Activated CD4-positive, alpha-beta memory T cell treated with anti-CD3 and anti-CD28 coated beads for 36 hours (primary cell): ENCODE results near the gene SSU72. TPM values are rescaled to one million over a fixed set of nuclear protein-coding genes. Genes with fewer than 3 reads are reported as not detected.
"Not testable (repeated sequence)": the region's sequence is repeated elsewhere in the genome, so short reads cannot be mapped to it uniquely, and the experiment has no call there.

Source experiments
- CTCF ChIA-PET: fragments of 350-600 bp; sonication (Branson Sonifier 250); formaldehyde crosslinking; loops from one replicate; lab custom pipeline; 2021; ENCODE audit warnings: antibody characterized with exemption, inconsistent platforms; lab: Charles Lee
- POLR2A ChIA-PET: fragments of 350-600 bp; sonication (Branson Sonifier 250); formaldehyde crosslinking; loops from one replicate; lab custom pipeline; 2021; ENCODE audit warnings: antibody characterized with exemption; lab: Charles Lee
- DNase-seq: peaks from one replicate; pipeline ENCODE4 v3.0.0-alpha.2; 2020
- H3K27ac Mint-ChIP-seq: one replicate; pipeline ENCODE4 v1.8.0; 2021; ENCODE audit warnings: mixed read lengths
- H3K27me3 Mint-ChIP-seq: one replicate; pipeline ENCODE4 v1.8.0; 2021; ENCODE audit warnings: mixed read lengths
- H3K36me3 Mint-ChIP-seq: one replicate; pipeline ENCODE4 v1.8.0; 2021; ENCODE audit warnings: mixed read lengths
- H3K4me1 Mint-ChIP-seq: one replicate; pipeline ENCODE4 v1.8.0; 2021; ENCODE audit warnings: low read depth, mixed read lengths
- H3K4me3 Mint-ChIP-seq: one replicate; pipeline ENCODE4 v1.8.0; 2021; ENCODE audit warnings: mild to moderate bottlenecking, mixed read lengths
- H3K9me3 Mint-ChIP-seq: one replicate; pipeline ENCODE4 v1.8.0; 2021; ENCODE audit warnings: mixed read lengths
- intact Hi-C: fragments of 100-400 bp; cut with micrococcal nuclease; formaldehyde crosslinking; loops from one replicate; pipeline ENCODE4 v1.15.1; 2023
- total RNA-seq, 2 experiments: library from RNA; stranded (reverse); gene quantifications; one replicate each; pipeline ENCODE4 v1.2.3, GENCODE V29; 2021

Gene SSU72
- total RNA-seq, 2 experiments from 2014 or later, result 106 to 107 TPM

DNA sequence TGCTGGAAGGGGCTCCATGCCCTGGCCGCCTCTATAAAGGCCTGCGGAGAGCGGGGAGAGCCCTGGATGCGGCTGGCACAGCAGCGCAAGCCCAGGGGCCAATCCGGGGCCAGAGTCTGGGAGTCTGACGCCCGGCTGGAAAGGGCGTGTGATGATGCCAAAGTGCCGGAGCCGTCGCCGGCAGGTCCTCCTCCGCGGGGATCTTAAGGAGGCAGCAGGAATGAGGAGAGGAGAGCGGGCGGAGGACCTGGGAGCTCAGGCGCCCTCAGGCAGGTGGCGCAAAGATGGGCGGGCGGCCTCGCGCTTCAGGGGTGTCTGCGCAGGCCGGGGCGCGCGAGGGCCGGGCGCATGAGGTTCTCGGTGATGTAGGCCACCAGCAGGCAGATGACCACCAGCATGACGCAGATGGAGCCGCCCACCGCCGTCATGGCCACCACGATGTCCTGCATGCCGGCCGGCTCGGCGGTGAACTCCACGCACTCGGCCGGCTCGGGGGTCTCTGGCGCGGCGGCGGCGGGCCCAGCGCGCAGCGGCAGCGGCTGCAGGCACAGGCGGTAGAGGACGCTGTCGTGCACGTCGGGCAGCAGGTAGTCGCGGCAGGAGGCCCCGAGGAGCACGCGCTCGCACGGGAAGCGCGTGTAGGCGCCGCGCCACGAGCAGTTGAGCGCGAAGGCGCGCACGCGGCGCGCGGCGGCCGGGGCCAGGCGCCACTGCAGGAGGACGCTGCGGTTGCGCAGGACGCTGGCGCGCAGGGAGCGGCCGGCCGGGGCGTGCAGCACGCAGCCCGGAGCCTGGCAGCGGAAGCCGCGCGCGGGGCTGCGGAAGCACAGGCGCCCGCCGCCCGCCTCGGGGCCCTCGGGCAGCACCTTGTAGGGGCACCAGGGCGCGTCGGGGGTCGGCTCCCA, 24.6 kb upstream of the SSU72 start:
- ChIA-PET CTCF (interaction anchor here (1.0 kb wide), 1 partner anchor 9 kb away, joined by 3 read pairs; no protein-coding TSS in a partner anchor), POLR2A (no interaction called here)
- Mint-ChIP-seq H3K4me3 (peak overlapping the region; percentile 61), H3K9me3 (no peaks in the 10 kb centered on the region), H3K4me1 (peaks cover 10% of the 10 kb centered on the region), H3K27me3 (peaks cover 5% of the 10 kb centered on the region), H3K27ac (peak overlapping the region; percentile 56), H3K36me3 (no peaks in the 10 kb centered on the region)
- peak; percentile 43 for DNase-seq
- intact Hi-C loops, result no loop called here

DNA sequence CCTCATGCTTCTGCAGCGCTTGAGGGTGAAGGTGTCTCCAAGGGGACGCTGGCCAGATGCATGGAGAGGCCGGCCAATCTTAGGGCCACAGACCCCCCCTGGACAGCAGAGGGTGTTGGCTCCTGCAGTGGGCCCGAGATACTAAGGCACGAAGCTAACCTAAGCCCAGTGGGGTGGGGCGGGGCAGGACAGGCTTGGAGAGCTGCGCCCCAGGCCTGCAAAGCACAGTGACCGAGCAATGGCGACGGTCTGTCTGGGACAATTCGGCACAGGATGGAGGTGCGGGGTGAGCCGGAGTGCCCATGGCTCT, 24.0 kb upstream of the SSU72 start:
- no peak for DNase-seq
- intact Hi-C loops, result no loop called here
- Mint-ChIP-seq H3K4me3 (peak overlapping the region; percentile 61), H3K4me1 (peaks cover 10% of the 10 kb centered on the region), H3K27me3 (peaks cover 5% of the 10 kb centered on the region), H3K36me3 (no peaks in the 10 kb centered on the region), H3K27ac (peak overlapping the region; percentile 56), H3K9me3 (no peaks in the 10 kb centered on the region)
- ChIA-PET POLR2A (no interaction called here), CTCF (interaction anchor here (1.0 kb wide), 1 partner anchor 9 kb away, joined by 3 read pairs; no protein-coding TSS in a partner anchor)

DNA sequence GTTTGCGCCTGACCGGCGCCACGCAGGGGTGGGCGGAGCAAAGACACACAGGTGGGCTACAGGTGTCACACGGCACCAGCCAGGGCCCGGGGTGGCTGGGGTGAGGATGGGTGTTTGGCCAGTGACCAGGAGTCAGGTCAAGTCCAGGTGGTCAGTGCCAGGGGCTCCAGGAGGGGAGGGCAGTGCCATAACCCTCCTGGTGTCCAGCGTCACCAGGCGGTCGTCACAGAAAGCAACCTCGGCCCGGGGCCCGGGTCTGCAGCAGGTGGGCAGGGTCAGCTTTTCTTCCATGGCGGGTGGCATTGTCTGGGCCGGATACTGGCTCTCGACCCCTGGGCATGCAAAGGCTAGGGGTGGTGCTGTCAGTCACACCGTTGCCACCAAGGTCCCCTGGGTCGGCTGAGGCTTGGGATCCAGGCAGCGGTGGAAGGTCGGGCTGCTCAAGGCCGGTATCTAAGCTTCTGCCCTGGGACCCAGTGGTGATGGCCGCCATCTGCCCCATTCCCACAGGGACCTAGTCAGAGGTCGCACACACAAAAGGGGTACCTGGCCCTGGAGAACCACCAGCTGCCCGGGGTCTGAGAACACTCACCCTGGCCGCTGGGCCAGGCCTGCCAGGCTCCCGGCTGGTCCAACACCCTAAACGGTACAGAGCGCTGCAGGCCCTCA, 23.5 kb upstream of the SSU72 start:
- H3K4me3 Mint-ChIP-seq, result no peak overlapping the region
- H3K4me1 Mint-ChIP-seq, result peaks cover 10% of the 10 kb centered on the region
- DNase-seq, result no peak
- no peak overlapping the region for H3K27ac Mint-ChIP-seq
- CTCF ChIA-PET, result interaction anchor here (1.0 to 1.1 kb wide), 2 partner anchors 10 to 16 kb away, joined by 3 to 4 read pairs; no protein-coding TSS in a partner anchor
- POLR2A ChIA-PET, result no interaction called here
- no peaks in the 10 kb centered on the region for H3K9me3 Mint-ChIP-seq
- peaks cover 5% of the 10 kb centered on the region for H3K27me3 Mint-ChIP-seq
- H3K36me3 Mint-ChIP-seq, result no peaks in the 10 kb centered on the region
- intact Hi-C loops, result no loop called here

DNA sequence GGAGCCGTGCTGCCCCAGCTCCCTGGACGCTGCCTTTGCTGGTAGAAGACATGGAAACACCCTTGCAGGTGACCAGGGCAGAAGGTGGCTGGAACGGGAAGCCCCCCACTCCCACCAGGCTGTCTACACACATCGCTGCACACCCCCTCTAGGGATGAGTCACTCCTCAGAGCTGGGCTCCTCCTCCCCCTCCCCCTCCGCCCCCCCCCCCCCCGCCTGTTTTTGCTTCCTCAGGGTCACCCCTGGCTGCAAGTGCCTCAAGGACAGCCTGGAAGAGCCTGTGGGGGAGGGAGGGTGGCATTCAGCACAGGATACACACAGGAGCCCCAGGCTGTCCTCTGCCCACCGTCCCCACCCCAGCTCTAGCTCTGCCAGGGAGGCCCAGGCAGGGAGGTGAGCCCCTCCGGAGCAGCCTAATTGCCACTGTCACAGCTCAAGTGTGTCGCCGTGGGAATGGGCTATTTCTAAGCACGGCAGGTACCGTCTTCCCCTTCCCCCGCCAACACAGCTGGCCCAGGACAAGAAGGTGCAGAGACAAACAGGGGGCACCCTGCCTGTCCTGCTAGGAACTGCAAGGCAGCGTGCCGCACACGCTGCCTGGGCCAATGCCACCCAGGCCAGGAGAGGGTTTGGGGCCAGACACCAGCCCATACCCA, 22.7 kb upstream of the SSU72 start:
- no peaks in the 10 kb centered on the region for H3K36me3 Mint-ChIP-seq
- H3K27me3 Mint-ChIP-seq, result peaks cover 5% of the 10 kb centered on the region
- peaks cover 10% of the 10 kb centered on the region for H3K4me1 Mint-ChIP-seq
- no peak overlapping the region for H3K4me3 Mint-ChIP-seq
- CTCF ChIA-PET, result interaction anchor here (1.1 kb wide), 1 partner anchor 17 kb away, joined by 4 read pairs; no protein-coding TSS in a partner anchor
- intact Hi-C loops, result no loop called here
- no peaks in the 10 kb centered on the region for H3K9me3 Mint-ChIP-seq
- no peak overlapping the region for H3K27ac Mint-ChIP-seq
- peak; percentile 42 for DNase-seq
- POLR2A ChIA-PET, result interaction anchor here (0.8 kb wide), 1 partner anchor 18 kb away, joined by 3 read pairs; the partner anchor contains the start of gene MIB2

DNA sequence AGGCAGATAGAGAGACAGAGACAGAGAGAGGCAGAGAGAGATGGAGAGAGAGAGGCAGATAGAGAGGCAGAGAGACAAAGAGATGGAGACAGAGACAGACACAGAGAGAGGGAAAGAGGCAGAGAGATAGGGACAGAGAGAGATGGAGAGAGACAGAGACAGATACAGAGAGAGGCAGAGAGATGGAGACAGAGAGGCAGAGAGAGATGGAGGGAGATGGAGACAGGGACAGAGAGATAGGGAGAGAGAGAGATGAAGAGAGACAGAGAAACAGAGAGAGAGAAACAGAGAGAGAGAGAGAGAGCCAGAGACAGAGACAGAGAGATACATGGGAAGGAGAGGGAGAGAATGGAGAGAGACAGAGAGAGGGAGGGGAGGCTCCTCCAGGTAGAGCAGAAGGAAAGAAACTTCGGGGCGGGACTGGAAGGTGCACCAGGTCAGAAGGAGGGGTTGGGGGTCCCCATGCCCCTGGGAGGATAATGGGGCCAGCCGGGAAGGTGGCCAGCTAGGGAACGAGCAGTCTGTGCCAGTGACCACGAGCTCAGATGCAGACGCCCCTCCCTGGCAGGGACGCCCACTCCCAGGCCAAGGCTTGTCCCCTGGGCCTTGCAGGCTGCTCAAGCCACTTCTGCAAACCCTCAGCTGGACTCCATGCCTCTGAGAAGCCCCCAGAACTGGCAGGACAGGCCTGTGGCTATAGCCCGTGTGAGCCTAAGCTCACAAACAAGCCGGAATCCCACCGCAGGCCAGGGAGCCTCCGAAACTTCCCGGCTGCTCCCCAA, 22.0 kb upstream of the SSU72 start:
- no peaks in the 10 kb centered on the region for H3K9me3 Mint-ChIP-seq
- H3K27me3 Mint-ChIP-seq, result peaks cover 5% of the 10 kb centered on the region
- no peaks in the 10 kb centered on the region for H3K36me3 Mint-ChIP-seq
- POLR2A ChIA-PET, result interaction anchor here (0.6 to 0.8 kb wide), 2 partner anchors 19 to 23 kb away, joined by 3 read pairs; partner anchors contain the start of gene MIB2
- intact Hi-C loops, result no loop called here
- peaks cover 10% of the 10 kb centered on the region for H3K4me1 Mint-ChIP-seq
- H3K27ac Mint-ChIP-seq, result no peak overlapping the region
- no peak overlapping the region for H3K4me3 Mint-ChIP-seq
- CTCF ChIA-PET, result interaction anchor here (1.1 kb wide), 1 partner anchor 18 kb away, joined by 4 read pairs; no protein-coding TSS in a partner anchor
- DNase-seq, result no peak

DNA sequence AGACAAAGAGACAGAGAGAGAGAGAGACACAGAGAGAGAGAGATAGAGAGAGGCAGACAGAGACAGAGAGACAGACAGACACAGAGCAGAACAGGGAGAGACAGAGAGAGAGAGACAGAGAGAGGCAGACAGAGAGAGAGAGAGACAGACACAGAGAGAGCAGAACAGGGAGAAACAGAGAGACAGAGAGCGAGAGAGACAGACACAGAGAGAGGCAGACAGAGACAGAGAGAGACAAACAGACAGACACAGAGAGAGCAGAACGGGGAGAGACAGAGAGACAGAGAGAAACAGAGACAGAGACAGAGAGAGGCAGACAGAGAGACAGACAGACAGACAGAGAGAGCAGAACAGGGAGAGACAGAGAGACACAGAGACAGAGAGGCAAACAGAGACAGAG, 20.7 kb upstream of the SSU72 start:
- intact Hi-C loops, H3K27ac Mint-ChIP-seq, H3K4me3 Mint-ChIP-seq, CTCF ChIA-PET, DNase-seq, POLR2A ChIA-PET, H3K36me3 Mint-ChIP-seq, H3K9me3 Mint-ChIP-seq, H3K27me3 Mint-ChIP-seq: not testable (repeated sequence)
- peaks cover 10% of the 10 kb centered on the region for H3K4me1 Mint-ChIP-seq

DNA sequence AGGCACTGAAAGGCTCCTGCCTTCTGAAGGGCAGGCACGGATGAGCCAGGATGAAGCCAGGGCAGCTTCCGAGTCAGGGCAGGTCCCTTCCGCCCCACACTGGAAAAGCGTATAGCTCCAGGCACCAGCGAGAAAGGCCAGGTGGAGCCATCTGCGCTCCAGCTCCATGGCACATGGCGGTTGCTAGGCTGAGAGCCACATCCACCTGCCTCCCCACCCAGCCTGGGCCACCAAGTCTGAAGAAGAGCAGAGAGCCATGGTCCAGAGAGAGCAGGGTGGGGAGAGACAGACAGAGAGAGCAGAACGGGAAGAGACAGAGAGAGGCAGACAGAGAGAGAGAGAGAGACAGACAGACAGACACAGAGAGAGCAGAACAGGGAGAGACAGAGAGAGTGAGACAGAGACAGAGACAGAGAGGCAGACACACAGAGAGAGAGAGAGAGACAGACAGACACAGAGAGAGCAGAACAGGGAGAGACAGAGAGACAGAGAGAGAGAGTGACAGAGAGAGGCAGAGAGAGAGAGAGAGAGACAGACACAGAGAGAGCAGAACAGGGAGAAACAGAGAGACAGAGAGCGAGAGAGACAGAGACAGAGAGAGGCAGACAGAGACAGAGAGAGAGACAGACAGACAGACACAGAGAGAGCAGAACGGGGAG, 20.1 kb upstream of the SSU72 start:
- Mint-ChIP-seq H3K4me1 (peaks cover 10% of the 10 kb centered on the region), H3K9me3 (no peaks in the 10 kb centered on the region), H3K4me3 (no peak overlapping the region), H3K27me3 (peaks cover 5% of the 10 kb centered on the region), H3K27ac (no peak overlapping the region), H3K36me3 (no peaks in the 10 kb centered on the region)
- ChIA-PET POLR2A (no interaction called here), CTCF (interaction anchor here (0.8 to 1.1 kb wide), 2 partner anchors 9 to 36 kb away, joined by 3 to 4 read pairs; no protein-coding TSS in a partner anchor)
- intact Hi-C loops, result no loop called here
- no peak for DNase-seq

DNA sequence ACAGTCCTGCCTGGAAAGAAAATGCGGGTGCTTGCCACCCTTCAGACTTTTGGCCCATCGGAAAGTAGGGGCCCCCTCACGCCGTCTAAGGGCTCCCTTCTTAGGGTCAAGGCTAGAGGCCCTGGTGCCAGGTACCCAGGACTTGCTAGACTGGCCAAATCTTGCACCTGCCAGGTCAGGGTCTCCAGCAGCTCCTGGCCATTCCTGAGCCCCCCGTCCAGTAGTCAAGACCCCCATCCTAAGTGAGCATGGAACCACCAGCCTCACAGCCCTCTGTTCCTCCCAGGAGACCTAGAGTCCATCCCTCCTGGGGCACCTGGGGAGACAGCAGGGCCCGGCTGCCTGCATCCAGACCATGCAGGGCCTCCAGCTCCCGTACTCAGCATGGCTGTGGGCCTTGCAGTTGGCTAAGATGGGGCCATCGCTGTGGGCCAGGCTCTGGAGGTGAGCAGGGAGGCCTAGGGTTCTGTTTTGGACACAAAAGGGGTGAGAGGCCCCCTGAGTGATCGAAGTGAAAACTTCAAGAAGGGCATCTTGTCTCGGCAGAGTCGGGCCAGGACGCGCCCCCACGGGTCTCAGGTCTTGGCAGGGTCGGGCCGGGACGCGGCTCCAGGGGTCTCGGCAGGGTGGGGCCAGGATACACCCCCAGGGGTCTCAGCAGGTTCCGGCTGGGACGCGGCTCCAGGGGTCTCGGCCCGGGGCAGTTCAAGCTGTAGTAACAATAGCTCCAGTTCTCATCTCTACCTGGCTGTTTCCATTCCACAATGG, 19.4 kb upstream of the SSU72 start:
- ChIA-PET POLR2A (no interaction called here), CTCF (interaction anchor here (0.8 to 1.1 kb wide), 2 partner anchors 10 to 37 kb away, joined by 3 to 4 read pairs; no protein-coding TSS in a partner anchor)
- no peak for DNase-seq
- Mint-ChIP-seq H3K27me3 (peaks cover 4% of the 10 kb centered on the region), H3K36me3 (no peaks in the 10 kb centered on the region), H3K9me3 (no peaks in the 10 kb centered on the region), H3K27ac (no peak overlapping the region), H3K4me3 (no peak overlapping the region), H3K4me1 (peaks cover 9% of the 10 kb centered on the region)
- intact Hi-C loops, result no loop called here

DNA sequence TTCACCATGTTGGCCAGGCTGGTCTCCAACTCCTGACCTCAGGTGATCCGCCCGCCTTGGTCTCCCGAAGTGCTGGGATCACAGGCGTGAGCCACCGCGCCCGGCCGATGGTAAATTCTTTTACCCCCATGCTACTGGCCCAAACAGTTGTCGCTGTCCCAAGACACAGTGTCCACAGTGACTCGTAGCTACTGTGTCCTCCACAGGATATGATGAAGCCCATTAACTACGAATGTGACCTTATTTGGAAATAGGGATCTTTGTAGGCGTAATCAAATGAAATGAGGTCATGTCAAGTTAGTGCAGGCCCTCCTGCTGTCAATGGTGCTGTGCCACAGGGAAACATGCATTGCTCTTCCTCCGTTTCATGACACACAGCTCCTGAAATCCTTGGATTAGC, 16.8 kb upstream of the SSU72 start:
- no peaks in the 10 kb centered on the region for H3K9me3 Mint-ChIP-seq
- H3K27ac Mint-ChIP-seq, result no peak overlapping the region
- ChIA-PET CTCF (interaction anchor here (0.9 kb wide), 1 partner anchor 33 kb away, joined by 3 read pairs; no protein-coding TSS in a partner anchor), POLR2A (no interaction called here)
- DNase-seq, result no peak
- H3K4me3 Mint-ChIP-seq, result no peak overlapping the region
- no peaks in the 10 kb centered on the region for H3K4me1 Mint-ChIP-seq
- peaks cover 4% of the 10 kb centered on the region for H3K27me3 Mint-ChIP-seq
- no peaks in the 10 kb centered on the region for H3K36me3 Mint-ChIP-seq
- intact Hi-C loops, result no loop called here

DNA sequence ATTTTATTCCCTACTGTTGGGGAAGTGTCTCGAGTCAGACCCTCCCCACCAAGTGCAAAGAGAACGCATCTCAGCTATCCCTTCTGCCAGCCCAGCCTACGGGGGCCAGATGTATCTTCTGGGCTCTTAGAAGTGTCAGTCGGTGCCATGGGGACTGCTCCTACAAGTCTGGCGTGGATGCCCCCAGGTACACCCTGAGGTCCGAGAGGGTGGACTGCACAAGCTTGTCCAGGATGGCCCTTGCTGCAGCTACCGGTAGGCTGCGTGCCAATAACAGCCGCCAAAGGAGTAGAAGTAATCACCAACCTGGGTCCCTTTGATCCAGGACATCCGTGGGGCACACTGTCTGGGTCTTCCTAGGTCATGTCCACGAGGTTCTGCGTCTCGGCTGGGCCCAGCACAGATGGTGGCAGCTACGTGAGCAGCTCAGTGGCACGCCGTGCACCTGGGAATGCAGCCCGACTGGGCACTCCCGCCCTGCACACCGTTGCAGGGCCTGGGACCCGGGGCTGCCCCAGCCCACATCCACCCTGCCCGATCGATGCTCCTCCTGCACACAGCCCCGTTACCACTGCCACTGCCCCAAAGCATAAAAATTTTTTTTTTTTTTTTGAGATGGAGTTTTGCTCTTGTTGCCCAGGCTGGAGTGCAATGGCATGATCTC, 8.8 kb upstream of the SSU72 start:
- peaks cover 1% of the 10 kb centered on the region for H3K27me3 Mint-ChIP-seq
- no peaks in the 10 kb centered on the region for H3K4me1 Mint-ChIP-seq
- ChIA-PET POLR2A (no interaction called here), CTCF (no interaction called here)
- H3K9me3 Mint-ChIP-seq, result no peaks in the 10 kb centered on the region
- peak overlapping the region; percentile 2 for H3K27ac Mint-ChIP-seq
- intact Hi-C loops, result no loop called here
- no peak overlapping the region for H3K4me3 Mint-ChIP-seq
- no peak for DNase-seq
- H3K36me3 Mint-ChIP-seq, result no peaks in the 10 kb centered on the region
